Measurements from ENCODE around the gene PACSIN1. TPM values are rescaled to one million over a fixed set of nuclear protein-coding genes. Genes with fewer than 3 reads are reported as not detected.

The PACSIN1 gene
- total and polyA plus RNA-seq, 8 donors = under 0.01 to 2.2 (median 0.49) TPM; not detected in 2

GRCh38 chr6:34553750-34554149 lies 87.9 kb downstream of the PACSIN1 start:
- no peak overlapping the region for H3K27ac ChIP-seq
- H3K27me3 ChIP-seq = no peaks in the 10 kb centered on the region
- H3K36me3 ChIP-seq = no peaks in the 10 kb centered on the region
- H3K4me1 ChIP-seq = peaks cover 0 to 65% (median 51%) of the 10 kb centered on the region in 4 donors
- peaks cover 0 to 7% (median 6%) of the 10 kb centered on the region in 4 donors for H3K9me3 ChIP-seq
- intact Hi-C loops (cut with DNase I; ENCODE audit: low total_unique reads) = no loop called here
- 33 to 61% (median 39%) methylated on average over 10 of the region's 10 CpGs for WGBS, 5 donors
- no peak for DNase-seq
- TF ChIP-seq POLR2A (IDR thresholded peaks at IDR 0.05) = no peak
- no peak for TF ChIP-seq CTCF (IDR thresholded peaks at IDR 0.05)
- no peak for TF ChIP-seq EP300 (IDR thresholded peaks at IDR 0.05)
- TF ChIP-seq POLR2AphosphoS5 (IDR thresholded peaks at IDR 0.05) = no peak
- H3K4me3 ChIP-seq = peak overlapping the region in 3 of 4 donors; percentile 35 to 53 (median 39)

GRCh38 chr6:34554291-34555006 lies 88.6 kb downstream of the PACSIN1 start:
- WGBS, 5 donors = 24 to 34% (median 31%) methylated on average over 9 to 15 of the region's 15 CpGs
- H3K9me3 ChIP-seq = peaks cover 0 to 8% (median 6%) of the 10 kb centered on the region in 4 donors
- H3K36me3 ChIP-seq = no peaks in the 10 kb centered on the region
- intact Hi-C loops (cut with DNase I; ENCODE audit: low total_unique reads) = no loop called here
- peak overlapping the region; percentile 35 to 53 (median 43) for H3K4me3 ChIP-seq
- TF ChIP-seq POLR2AphosphoS5 (IDR thresholded peaks at IDR 0.05) (no peak), POLR2A (IDR thresholded peaks at IDR 0.05) (no peak), CTCF (IDR thresholded peaks at IDR 0.05) (no peak), EP300 (IDR thresholded peaks at IDR 0.05) (no peak)
- no peak for DNase-seq
- H3K27me3 ChIP-seq = no peaks in the 10 kb centered on the region
- peaks cover 0 to 65% (median 51%) of the 10 kb centered on the region in 4 donors for H3K4me1 ChIP-seq
- H3K27ac ChIP-seq = peak overlapping the region in 3 of 5 donors; percentile 82 to 88 (median 87)

GRCh38 chr6:34555007-34555322 lies 89.1 kb downstream of the PACSIN1 start:
- Histone ChIP-seq H3K36me3 (no peaks in the 10 kb centered on the region), H3K4me1 (peaks cover 0 to 66% (median 55%) of the 10 kb centered on the region in 4 donors), H3K27ac (peak overlapping the region; percentile 69 to 88 (median 82)), H3K4me3 (peak overlapping the region; percentile 35 to 53 (median 43)), H3K27me3 (no peaks in the 10 kb centered on the region), H3K9me3 (peaks cover 0 to 8% (median 6%) of the 10 kb centered on the region in 4 donors)
- peak in 1 of 2 donors; percentile 62 for DNase-seq
- 31 to 78% (median 51%) methylated on average over 5 to 11 of the region's 11 CpGs for WGBS, 5 donors
- TF ChIP-seq POLR2AphosphoS5 (IDR thresholded peaks at IDR 0.05) (no peak), POLR2A (IDR thresholded peaks at IDR 0.05) (no peak), EP300 (IDR thresholded peaks at IDR 0.05) (no peak), CTCF (IDR thresholded peaks at IDR 0.05) (no peak)
- intact Hi-C loops (cut with DNase I; ENCODE audit: low total_unique reads) = no loop called here

- H3K27me3 ChIP-seq = no peaks in the 10 kb centered on the region
- H3K4me1 ChIP-seq = peaks cover 3 to 69% (median 55%) of the 10 kb centered on the region in 4 donors
- H3K27ac ChIP-seq = peak overlapping the region; percentile 69 to 88 (median 82)
- no peaks in the 10 kb centered on the region for H3K36me3 ChIP-seq
- H3K4me3 ChIP-seq = peak overlapping the region; percentile 35 to 53 (median 43)
- peaks cover 0 to 8% (median 6%) of the 10 kb centered on the region in 4 donors for H3K9me3 ChIP-seq
- WGBS, 5 donors = 34 to 84% (median 47%) methylated on average over 5 to 8 of the region's 8 CpGs
- TF ChIP-seq CTCF (IDR thresholded peaks at IDR 0.05) (no peak), POLR2A (IDR thresholded peaks at IDR 0.05) (no peak), POLR2AphosphoS5 (IDR thresholded peaks at IDR 0.05) (no peak), EP300 (IDR thresholded peaks at IDR 0.05) (no peak)
- no peak for DNase-seq
- intact Hi-C loops (cut with DNase I; ENCODE audit: low total_unique reads) = no loop called here
These were observed 89.5 kb downstream of the PACSIN1 start for GRCh38 chr6:34555328-34555727.

Data from stomach (tissue), 9 donors.